ENCODE data around the gene CCDC157.

The CCDC157 gene

GRCh38 chr22:30425616-30426387 is 69.0 kb downstream of the CCDC157 start, which contains the start of gene MTFP1:
Gene MTFP1 (plus strand): TSS chr22:30425768. CDS start chr22:30425880, 112 bp downstream.
- intact Hi-C loops (cut with DNase I) = no loop called here
- peak in 9 of 10 donors; percentile 40 to 91 (median 52) for DNase-seq
